T-helper 9 cell (primary cell): Measurements from ENCODE around the gene VEGFB.

Experiments
- DNase-seq: peaks from one replicate; pipeline ENCODE4 v3.0.0-alpha.2; 2020

Gene VEGFB

DNA sequence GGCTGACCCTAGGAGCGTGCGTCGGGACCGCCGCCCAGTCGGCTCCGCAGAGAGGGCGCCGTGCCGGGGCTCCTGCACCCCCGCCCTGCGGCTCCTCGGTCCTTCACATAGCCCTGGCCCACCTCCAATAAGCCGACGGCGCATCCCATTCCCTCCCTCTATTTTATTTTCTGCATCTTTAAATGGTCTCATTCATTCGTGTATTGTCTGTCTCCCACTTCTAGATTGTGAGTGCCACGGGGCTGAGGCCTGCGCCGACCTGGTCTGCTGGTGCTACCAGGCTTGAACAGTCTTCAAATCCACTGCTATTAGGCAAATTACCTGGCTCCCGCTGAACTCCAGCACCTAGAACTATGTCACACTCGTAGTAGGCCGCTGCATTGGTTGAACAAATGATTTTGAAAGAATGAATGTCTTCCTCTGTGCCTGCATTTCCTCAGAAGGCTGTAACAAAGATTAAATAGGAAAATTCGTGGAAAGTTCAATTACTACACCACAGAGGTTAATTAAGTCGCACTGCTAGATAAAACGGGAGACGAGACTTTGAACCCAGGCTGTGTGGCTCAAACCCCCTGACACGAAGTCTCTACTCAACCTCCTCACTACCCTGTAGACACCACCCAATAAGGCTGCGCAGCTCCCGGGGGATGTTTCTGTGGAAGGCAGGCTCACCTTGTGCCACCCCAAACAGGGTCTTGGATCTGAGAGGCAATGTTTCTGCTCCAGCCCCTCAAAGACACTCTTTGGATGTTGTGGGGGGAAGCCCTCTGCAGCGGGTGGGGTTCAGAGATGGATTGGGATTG, 13.5 kb downstream of the VEGFB start:
- DNase-seq, result no peak

GRCh38 chr11:64248578-64248977, 14.2 kb downstream of the VEGFB start:
- no peak for DNase-seq

DNA sequence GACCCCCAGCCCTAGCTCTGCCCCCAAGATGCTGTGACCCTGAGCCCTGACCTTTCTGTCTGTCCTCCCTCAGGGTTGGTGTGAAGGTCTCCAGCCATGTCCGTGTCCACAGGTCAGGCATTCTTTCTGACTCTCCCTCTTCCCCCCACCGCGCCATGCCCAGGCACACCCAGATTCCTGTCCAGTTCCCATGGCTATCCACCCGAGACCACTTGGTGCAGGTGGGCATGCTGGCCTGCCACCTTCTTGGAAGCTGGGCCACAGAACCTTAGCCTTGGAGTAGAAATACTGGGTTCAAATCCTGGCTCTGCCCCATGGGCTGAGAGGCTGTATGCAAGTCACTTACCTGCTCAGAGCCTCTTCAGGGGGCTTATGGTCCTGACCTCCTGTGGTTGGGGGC, 14.7 kb downstream of the VEGFB start:
- DNase-seq, result no peak

DNA sequence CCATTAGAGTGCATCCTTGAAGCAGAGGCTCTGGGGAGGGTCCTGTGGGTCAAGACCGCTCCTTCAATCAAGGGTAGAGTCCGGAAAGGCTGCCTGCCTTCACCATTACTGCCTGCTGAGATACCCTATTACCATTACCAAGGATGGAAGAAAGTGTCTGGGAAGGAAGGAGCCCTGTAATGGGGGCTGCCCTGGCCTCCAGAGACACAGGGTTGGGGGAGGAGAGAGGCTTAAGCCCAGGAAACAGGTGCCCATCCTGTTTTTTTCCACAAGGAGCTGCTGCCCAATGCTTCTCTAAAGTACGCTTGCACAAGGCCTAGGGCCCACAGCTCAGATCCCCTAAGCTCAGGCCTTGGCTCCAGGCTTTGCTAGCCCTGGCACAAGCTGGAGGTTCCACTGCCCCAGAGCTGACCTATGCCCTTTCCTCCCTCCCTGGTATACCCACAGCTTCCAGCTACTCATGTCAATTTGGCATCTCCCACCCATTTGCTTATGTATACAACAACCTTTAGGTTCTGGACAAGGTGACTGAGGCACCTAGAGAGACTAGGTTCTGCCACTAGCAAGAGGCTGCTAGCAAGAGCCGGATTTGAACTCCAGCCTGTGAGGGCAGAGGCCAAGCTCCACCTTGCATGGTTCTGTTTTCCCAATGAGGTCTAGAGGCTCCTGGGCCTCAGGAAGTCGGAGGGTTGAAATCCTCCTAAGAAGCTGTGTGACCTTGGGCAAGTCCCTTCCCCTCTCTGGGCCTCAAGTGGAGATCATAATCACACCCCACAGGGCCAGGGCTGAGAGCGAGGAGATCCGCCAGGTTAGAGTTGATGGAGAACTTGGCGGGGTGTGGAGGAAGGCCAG, 15.4 kb downstream of the VEGFB start:
- DNase-seq, result no peak

GRCh38 chr11:64250415-64251015, 16.1 kb downstream of the VEGFB start:
- DNase-seq, result no peak

DNA sequence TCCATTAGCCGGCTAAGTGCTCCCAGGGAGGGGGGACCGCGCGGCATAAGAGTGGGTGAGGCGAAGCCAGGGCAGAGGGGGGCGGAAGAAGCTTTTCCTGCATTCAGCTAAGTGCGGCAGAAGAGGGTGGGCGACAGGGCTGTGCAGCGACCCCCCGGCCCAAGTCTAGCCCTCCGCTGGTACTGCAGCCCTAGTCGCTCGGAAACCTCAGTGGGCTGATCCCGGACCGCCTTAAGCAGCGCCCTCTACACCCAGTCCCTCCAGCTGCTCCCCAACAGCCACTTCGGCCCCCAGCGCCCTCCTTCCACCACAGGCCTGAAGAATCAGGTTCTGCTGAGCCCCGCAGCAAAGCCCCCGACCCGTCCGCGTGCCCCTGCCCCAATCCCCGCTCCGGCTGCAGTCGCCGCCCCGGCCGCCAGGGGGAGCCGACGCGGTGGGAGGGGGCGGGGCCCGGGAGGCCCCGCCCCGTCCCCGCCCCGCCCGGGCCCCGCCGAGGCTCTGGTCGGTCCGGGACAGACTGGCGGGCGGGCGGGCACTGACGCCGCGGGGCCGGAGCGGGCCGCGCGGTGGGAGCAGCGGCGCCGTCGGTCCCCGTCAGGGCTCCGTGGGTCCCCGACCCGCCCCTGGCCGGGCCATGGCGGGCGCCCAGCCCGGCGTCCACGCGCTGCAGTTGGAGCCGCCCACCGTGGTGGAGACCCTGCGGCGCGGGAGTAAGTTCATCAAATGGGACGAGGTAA, 16.8 kb downstream of the VEGFB start, which contains the start of gene PLCB3:
Gene PLCB3, plus strand, starts transcription at position 515 of the 737 bp plus-strand sequence. Its CDS starts 120 bp downstream, at position 635.
- DNase-seq, result peak; percentile 70

GRCh38 chr11:64251753-64252002, 17.3 kb downstream of the VEGFB start:
- DNase-seq, result no peak

DNA sequence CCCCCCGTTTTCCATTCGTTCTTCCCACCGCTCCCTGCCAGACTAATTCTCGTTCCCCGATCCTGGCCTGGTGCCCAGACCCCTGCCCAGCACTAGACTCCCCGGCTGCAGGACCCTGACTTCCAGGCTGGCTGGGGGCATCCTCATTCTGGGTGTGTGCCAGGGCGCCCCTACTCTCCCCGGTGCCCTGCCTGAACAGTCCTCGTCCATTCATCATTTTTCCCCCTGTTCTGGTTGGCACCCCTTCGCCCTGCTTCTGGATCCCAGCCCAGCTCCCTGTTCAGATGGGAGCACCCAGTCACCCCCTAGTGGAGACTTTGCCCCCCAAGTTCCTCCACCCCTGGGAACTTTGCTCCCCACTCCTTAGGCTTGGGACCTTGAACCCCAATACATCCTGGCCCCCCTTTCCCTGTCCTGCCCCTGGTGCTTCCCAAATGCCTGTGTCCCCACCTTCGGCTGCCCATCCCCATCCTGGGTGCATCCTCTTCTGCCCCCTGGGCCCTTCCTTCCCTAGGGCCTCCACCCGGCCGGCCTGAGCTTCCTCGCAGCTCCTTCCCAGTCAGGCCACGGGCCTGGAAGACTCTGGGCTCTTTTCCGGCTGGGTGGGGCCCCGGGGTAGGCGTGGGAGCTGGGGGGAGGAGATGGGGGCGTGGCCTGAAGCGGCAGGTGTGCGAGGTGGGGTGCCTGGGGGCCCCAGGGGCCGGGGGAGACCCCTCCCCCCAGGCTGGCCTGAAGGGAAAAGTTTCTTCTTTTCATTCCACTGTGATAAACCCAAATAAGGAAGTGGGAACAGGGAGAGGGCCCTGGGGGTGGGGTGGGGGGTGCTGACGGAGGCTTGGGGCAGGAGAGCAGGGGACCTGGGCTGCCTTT, 17.9 kb downstream of the VEGFB start:
- DNase-seq, result no peak

GRCh38 chr11:64253043-64253442, 18.7 kb downstream of the VEGFB start:
- no peak for DNase-seq

DNA sequence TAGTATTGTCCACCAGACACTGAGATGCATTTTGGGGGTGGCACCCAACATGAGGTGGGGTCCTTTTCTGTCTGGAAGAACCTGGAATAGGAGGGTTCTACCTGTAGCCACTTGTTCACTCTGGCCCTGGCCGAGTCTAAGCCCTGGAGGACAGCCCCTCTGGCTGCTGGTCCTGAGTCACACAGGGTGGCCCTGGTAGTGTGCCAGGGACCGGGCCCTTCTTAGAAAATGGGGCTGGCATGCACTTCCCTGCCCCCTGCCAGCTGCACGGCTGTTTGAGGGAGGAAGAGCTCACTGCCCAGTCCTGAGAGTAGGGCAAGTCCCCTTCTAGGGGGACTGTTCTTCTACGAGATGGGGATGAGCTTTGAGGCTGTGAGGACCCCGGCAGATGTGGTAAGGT, 19.1 kb downstream of the VEGFB start:
- DNase-seq, result no peak

DNA sequence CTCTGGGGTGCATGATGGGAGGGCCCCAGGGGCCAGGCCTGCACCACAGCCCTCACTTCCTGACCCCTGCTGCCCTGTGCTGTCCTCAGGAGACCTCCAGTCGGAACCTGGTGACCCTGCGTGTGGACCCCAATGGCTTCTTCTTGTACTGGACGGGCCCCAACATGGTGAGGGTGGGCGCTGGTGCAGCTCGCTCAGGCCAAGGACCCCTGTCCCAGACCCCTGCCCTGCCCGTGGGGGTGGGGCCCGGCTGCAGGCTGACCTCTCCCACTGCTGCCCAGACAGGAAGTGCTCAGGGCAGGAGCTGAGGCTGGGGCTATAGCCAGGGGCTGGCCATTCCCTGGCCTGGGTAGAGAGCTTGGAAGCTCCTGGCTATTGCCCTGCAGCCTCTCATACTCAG, 19.9 kb downstream of the VEGFB start:
- no peak for DNase-seq

DNA sequence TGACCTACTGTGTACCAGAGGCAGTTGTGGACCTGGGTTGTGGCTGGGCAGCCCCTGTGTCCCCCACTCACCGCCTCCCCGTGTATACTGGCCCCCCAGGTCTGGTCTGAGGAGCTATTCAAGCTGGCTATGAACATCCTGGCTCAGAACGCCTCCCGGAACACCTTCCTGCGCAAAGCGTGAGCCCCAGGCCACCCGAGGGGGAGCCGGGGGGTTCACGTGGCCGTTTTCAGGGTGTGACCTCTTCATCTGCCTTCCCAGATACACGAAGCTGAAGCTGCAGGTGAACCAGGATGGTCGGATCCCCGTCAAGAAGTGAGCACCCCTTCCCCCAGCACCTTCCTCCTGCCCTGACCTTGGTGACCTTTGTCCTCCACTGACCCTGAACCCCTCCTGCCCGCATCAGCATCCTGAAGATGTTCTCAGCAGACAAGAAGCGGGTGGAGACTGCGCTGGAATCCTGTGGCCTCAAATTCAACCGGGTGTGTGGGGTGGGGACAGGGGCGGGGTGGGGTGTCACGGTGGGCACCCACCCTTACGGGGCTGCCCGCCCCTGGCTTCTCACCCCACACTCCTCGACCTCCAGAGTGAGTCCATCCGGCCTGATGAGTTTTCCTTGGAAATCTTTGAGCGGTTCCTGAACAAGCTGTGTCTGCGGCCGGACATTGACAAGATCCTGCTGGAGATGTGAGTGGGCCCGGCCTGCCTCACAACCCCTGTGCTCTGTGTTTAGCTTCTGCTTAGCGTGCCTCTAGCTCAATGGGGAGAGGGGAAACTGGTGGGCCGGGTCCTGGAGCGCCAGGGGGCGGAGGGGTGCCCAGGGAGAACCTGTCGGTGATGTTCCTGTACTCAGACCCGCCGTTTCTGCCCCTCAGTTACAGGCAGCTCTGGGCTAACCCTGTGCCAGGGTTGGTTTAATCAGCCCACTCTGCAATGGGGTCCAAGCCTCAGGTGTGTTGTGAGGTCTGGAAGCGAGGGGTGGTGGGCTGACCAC, 21.0 kb downstream of the VEGFB start:
- no peak for DNase-seq

GRCh38 chr11:64256300-64256699, 21.9 kb downstream of the VEGFB start:
- DNase-seq, result no peak

GRCh38 chr11:64258356-64258755, 24.0 kb downstream of the VEGFB start:
- no peak for DNase-seq

DNA sequence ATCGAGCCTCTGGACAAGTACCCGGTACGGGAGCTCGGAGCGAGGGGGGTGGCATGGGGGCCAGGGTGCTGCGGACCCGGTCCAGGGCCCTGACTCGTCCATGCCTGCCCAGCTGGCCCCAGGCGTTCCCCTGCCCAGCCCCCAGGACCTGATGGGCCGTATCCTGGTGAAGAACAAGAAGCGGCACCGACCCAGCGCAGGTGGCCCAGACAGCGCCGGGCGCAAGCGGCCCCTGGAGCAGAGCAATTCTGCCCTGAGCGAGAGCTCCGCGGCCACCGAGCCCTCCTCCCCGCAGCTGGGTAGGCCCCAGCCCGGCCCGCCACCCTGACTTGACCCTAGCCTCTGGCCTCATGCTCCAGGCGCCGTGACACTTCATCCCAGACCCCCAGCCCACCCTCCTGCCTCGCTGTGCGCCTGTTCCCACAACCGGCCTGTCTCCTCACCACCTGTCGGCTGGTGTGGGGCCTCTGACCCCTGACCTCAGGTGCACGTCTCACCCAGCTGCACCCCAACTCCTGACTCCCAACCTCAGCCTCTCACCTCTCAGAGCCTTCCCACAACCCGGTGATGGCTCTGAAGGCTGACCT, 24.7 kb downstream of the VEGFB start:
- no peak for DNase-seq

DNA sequence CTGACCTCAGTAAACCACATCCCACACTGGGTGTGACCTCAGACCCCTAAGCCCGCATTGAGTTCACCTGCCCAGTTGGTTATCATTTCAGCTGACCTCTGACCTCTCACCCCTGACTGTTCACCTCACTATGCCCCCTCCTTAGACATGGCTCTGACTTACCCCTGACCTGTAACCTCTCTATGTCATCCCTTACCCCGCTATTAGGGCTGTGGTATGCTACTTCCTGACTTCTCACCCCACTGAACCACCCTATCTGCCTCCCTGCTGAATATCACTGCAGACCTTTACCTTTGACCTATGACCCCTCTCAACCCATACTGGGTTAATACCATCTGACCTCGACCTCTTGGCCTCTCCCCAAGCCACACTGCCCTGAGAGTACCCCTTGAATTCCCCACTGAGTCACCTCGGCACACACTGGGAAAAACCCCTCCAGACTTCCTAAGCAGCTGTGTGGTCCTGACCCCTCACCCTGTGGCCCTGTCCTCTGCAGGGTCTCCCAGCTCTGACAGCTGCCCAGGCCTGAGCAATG, 25.2 kb downstream of the VEGFB start:
- DNase-seq, result no peak

DNA sequence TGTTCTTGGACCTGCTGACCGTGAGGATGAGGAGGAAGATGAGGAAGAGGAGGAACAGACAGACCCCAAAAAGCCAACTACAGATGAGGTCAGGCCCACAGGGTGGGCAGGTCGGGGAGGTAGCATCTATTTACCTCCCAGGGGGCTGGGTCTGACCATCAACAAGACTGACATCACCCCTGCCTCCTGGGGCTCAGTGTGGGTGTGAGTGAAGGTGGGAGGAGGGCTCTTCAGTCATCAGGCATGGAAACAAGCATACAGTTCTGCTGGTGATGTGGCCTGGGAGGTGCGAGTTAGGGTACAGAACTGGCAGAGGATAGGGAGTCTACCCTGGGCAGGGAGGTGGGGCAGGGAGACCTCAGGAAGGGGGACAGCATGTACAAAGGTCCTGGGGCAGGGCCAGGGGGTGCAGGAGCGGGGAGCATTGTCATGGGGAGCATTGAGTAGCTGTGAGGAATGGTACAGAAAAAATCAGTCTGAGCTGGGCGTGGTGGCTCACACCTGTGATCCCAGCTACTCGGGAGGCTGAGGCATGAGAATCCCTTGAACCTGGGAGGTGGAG, 25.8 kb downstream of the VEGFB start:
- DNase-seq, result no peak

DNA sequence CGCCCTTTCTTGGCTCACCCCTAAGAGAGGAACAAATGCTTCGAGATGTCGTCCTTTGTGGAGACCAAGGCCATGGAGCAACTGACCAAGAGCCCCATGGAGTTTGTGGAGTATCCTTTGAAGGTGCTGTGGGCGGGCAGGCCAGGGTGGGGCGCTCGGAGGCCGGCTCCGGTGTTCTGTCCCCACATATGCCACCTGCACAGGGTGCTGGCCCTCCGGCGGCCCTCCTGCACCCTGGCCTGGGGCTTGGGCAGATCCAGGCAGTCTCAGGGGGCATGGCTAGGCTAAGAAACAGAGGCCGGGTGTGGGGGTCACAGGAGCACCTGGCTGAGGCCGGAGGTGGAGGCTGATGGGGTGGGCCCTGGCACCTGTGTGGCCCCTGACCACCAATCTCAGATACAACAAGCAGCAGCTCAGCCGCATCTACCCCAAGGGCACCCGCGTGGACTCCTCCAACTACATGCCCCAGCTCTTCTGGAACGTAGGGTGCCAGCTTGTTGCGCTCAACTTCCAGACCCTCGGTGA, 27.2 kb downstream of the VEGFB start:
- no peak for DNase-seq

- DNase-seq, result no peak
These were observed 28.1 kb downstream of the VEGFB start for GRCh38 chr11:64262271-64263002.
